Neural progenitor cell (in vitro differentiated cells): ENCODE measurements around the gene RNF151.

Experiments
- CTCF ChIP-seq: fragments of 200-600 bp; sonication (generic); IDR thresholded peaks from 2 replicates; pipeline ENCODE4 v1.5.1; 2017; ENCODE audit warnings: antibody characterized with exemption, mild to moderate bottlenecking
- EZH2 ChIP-seq: fragments of 200-600 bp; sonication (generic); IDR thresholded peaks from 2 replicates; pipeline ENCODE4 v1.6.1; 2017; ENCODE audit warnings: antibody characterized with exemption, mild to moderate bottlenecking, moderate library complexity
- EZH2phosphoT487 ChIP-seq: fragments of 200-600 bp; sonication (generic); IDR thresholded peaks from 2 replicates; pipeline ENCODE4 v1.6.1; 2017; ENCODE audit warnings: antibody characterized with exemption

DNA sequence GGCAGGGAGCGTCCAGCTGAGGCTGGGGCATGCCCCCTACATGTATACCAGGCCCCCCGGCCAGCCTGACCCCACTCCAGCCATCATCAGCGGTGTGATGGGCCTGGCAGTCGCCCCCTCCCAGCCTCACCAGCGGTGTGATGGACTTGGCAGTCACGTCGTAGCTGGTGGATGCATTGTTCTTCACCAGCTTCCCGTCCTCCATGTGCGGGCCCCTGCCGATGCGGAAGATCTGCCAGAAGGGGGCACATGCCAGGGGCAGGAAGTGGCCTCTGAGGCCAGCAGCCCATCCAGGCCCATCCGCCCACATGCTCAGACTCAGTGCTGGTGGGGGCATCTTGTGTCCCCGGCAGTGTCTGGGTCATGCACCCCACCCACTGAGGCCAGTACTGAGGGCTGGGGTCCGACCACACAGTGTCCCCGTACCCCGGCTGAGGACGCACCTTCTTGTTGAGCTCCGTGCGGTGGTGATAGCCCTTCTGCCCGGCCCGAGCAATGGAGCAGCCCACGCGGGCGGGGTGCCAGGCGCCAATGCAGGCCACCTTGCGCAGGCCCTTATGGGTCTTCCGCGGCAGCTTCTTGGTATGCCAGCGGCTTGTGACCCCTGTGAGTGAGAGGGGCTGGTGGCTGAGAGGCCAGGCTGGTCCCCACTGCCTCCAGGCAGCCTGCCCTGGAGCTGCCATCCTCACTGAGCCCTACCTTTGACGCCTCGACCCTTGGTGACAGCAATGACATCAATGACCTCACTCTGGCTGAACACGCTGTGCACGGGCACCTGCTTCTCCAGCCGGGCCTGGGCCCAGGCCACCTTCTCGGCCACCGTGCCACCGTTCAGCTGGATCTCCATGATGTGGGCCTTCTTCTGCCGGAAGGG, 19.9 kb upstream of the RNF151 start:
- TF ChIP-seq CTCF (no peak), EZH2 (no peak), EZH2phosphoT487 (no peak)
